H1 (cell line): ENCODE measurements around the gene MARCHF3. TPM values are rescaled to one million over a fixed set of nuclear protein-coding genes. Genes with fewer than 3 reads are reported as not detected.

Experiments used
- HDAC6 ChIP-seq: IDR thresholded peaks from one replicate; pipeline ENCODE4 v1.7.1; 2012; ENCODE audit warnings: low read depth, mild to moderate bottlenecking, inconsistent platforms, low read length, moderate library complexity
- SAP30 ChIP-seq: fragments of 300-600 bp; sonication (generic); IDR thresholded peaks from 2 replicates; pipeline ENCODE4 v1.7.1; 2012; ENCODE audit warnings: low read length, moderate library complexity, mild to moderate bottlenecking, inconsistent platforms; ENCODE audit not compliant: insufficient read depth, insufficient replicate concordance
- SUZ12 ChIP-seq: fragments of 200-600 bp; sonication (generic); IDR thresholded peaks from 2 replicates; pipeline ENCODE4 v1.6.1; 2012; ENCODE audit warnings: mild to moderate bottlenecking, inconsistent platforms, low read length, moderate library complexity, mixed read lengths
- polyA plus RNA-seq, 7 experiments: library from polyadenylated mRNA; depleted of rRNA in 3 of 7; stranded (reverse) in 5 of 7; unstranded in 2 of 7; fragments of >200 nt in 5 of 7; fragments of 200-250 nt in 2 of 7; gene quantifications; 1 replicate in 5 of 7; 2 replicates in 1 of 7; 4 replicates in 1 of 7; pipeline versions ENCODE4 v1.2.1 to v1.2.3, GENCODE V29; 2011 to 2013; ENCODE audit warnings: missing spikeins in 2 of 7, mixed read lengths in 2 of 7
- total RNA-seq: library from RNA; stranded (reverse); fragmentation: NEBNext Ultra II Directional; extraction: Animal tissue kit (Norgen Biotek cat#: 25700); gene quantifications from 2 replicates; pipeline ENCODE4 v1.2.1, GENCODE V29; 2021

MARCHF3 gene
- total and polyA plus RNA-seq, 2 of the 8 experiments (the other 6 are each of a cell fraction or from before 2014, with no cell fraction given): 12.0 to 16.9 TPM

DNA sequence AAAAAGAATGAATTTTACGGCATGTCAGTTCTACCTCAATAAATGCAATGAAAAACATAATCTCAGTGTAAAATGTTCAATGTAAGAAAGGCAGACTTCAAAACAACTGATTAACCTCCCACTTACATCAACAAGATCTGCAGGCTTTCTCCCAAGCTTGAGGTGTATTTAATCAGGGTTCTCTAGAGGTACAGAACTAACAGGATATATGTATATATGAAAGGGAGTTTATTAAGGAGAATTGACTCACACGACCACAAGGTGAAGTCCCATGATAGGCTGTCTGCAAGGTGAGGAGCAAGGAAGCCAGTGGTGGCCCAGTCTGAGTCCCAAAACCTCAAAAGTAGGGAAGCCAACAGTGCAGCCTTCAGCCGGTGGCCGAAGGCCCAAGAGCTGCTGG is 35.9 kb downstream of the MARCHF3 start (continued):
- TF ChIP-seq SUZ12: no peak
- TF ChIP-seq SAP30: no peak
- TF ChIP-seq HDAC6: no peak
